Mucosa of stomach (tissue), 1 donor: ENCODE measurements around the gene DZIP3.

Experiments
- H3K27me3 ChIP-seq: one replicate; pipeline ENCODE4 v1.7.0; 2013; ENCODE audit warnings: mild to moderate bottlenecking, low read length; ENCODE audit not compliant: control insufficient read depth, insufficient read depth
- H3K36me3 ChIP-seq: one replicate; pipeline ENCODE4 v1.7.0; 2013; ENCODE audit warnings: low read length; ENCODE audit not compliant: control insufficient read depth, insufficient read depth
- H3K4me1 ChIP-seq: one replicate; pipeline ENCODE4 v1.7.0; 2013; ENCODE audit warnings: mild to moderate bottlenecking, low read length; ENCODE audit not compliant: control insufficient read depth, insufficient read depth
- H3K4me3 ChIP-seq: one replicate; pipeline ENCODE4 v1.7.0; 2013; ENCODE audit warnings: low read length
- H3K9ac ChIP-seq: one replicate; pipeline ENCODE4 v1.7.0; 2013; ENCODE audit warnings: mild to moderate bottlenecking, low read length, moderate library complexity
- H3K9me3 ChIP-seq: one replicate; pipeline ENCODE4 v1.7.0; 2013; ENCODE audit warnings: mild to moderate bottlenecking, low read length, moderate library complexity; ENCODE audit not compliant: control insufficient read depth
- donor health status: Pancreatic carcinoma.

DZIP3 gene

GRCh38 chr3:108713816-108714215 lies 124.3 kb downstream of the DZIP3 start:
- H3K36me3 ChIP-seq = no peaks in the 10 kb centered on the region
- no peaks in the 10 kb centered on the region for H3K27me3 ChIP-seq
- H3K4me1 ChIP-seq = no peaks in the 10 kb centered on the region
- no peak overlapping the region for H3K9ac ChIP-seq
- no peak overlapping the region for H3K4me3 ChIP-seq
- no peaks in the 10 kb centered on the region for H3K9me3 ChIP-seq

DNA sequence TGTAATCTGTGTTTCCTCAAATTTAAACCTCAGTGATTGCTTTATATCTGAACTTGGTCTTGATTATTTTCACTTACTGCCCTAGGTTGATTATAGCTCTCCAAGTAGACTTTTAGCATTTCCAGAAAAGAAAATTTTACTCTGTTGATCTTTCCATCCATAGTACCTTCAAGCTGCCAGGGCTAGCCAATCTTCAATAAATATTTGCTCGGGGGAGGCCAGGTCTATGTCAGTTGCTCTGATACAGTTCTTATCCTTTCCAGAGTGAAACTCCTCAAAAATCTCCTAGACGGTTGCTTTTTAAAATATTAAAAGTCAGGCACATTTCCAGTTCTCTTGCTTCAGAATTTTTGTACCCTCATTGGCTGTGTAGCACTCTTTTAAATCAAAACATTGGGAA lies 128.9 kb downstream of the DZIP3 start:
- H3K4me1 ChIP-seq = no peaks in the 10 kb centered on the region
- no peaks in the 10 kb centered on the region for H3K36me3 ChIP-seq

DNA sequence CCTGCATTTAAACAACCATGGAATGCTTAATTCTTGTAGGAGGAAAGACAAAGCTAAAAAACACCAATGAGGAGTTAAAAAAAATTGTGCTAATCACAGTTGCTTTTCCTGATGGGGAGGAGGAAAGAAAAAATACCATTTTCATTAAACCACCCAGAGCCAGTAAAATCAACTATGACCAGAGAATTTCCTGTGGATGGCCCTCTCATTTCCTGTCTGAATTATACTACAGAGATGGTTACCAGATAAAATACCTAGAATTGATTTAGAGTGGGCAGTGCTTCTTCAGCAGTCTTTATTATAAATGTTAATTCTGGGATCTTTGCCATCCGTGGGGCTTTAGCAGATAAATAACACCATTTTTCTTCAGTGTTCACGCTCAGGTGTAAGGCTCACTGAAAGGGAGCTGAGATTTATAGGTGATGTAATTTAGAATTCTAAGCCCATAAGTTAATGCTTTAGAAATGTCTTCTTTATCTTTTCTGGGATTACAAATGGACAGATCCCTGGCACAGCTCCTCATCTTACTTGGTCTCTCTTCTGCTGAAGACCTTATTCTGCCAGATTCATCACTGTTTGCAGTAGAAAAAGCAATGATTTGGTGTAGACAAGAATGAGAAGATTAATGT lies 129.8 kb downstream of the DZIP3 start:
- Histone ChIP-seq H3K9me3 (no peaks in the 10 kb centered on the region), H3K36me3 (no peaks in the 10 kb centered on the region), H3K4me1 (no peaks in the 10 kb centered on the region), H3K9ac (no peak overlapping the region), H3K4me3 (no peak overlapping the region), H3K27me3 (no peaks in the 10 kb centered on the region)

More for the DNA sequence above, 128.9 kb downstream of the DZIP3 start:
- Histone ChIP-seq H3K9me3 (no peaks in the 10 kb centered on the region), H3K9ac (no peak overlapping the region), H3K4me3 (no peak overlapping the region), H3K27me3 (no peaks in the 10 kb centered on the region)

DNA sequence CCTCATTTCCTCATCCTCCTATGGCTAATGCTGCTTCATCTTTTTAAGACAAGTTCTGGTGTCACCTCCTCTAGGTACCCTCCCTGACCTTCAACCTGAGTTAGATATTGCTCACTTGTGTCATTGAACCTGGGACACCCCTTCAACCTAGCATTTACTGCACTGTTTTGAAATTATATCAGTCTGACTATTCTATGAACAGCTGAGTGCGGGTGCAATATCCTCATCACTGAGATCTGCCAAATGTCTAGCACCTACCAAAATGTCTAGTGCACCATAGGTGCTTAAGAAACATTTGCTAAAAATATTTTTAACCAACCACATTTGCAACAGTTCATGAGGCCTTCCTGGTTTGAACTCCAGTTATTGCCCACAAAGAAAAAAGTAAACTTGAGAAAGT lies 133.2 kb downstream of the DZIP3 start:
- no peaks in the 10 kb centered on the region for H3K4me1 ChIP-seq
- H3K9ac ChIP-seq = no peak overlapping the region
- H3K36me3 ChIP-seq = no peaks in the 10 kb centered on the region
- H3K27me3 ChIP-seq = no peaks in the 10 kb centered on the region
- H3K4me3 ChIP-seq = no peak overlapping the region
- no peaks in the 10 kb centered on the region for H3K9me3 ChIP-seq

GRCh38 chr3:108724101-108724500 lies 134.6 kb downstream of the DZIP3 start:
- Histone ChIP-seq H3K9ac (no peak overlapping the region), H3K4me1 (no peaks in the 10 kb centered on the region), H3K4me3 (no peak overlapping the region), H3K27me3 (no peaks in the 10 kb centered on the region), H3K9me3 (no peaks in the 10 kb centered on the region), H3K36me3 (no peaks in the 10 kb centered on the region)

GRCh38 chr3:108728105-108728504 lies 138.6 kb downstream of the DZIP3 start:
- H3K36me3 ChIP-seq = no peaks in the 10 kb centered on the region
- H3K9ac ChIP-seq = no peak overlapping the region
- no peaks in the 10 kb centered on the region for H3K9me3 ChIP-seq
- H3K4me3 ChIP-seq = no peak overlapping the region
- H3K4me1 ChIP-seq = no peaks in the 10 kb centered on the region
- H3K27me3 ChIP-seq = no peaks in the 10 kb centered on the region

DNA sequence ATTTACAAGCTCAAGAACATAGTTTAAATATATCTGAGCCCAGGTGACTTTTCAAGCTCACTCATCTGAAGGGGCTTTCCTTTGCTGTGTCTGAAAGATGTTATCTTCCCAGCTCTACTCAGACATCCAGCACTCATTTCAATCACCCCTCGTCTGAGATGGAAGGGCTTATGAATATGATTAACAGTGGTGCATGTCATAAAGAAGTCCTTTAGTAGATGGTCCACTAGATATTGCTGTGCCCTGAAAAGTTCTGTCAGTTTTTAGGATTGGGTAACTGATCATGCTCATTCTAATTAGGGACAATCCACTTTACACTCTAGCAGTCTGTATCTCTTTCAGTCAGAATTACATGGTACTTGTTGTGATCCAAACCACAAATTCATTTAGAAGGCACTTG lies 139.4 kb downstream of the DZIP3 start:
- Histone ChIP-seq H3K9me3 (no peaks in the 10 kb centered on the region), H3K4me1 (no peaks in the 10 kb centered on the region), H3K27me3 (no peaks in the 10 kb centered on the region), H3K9ac (no peak overlapping the region), H3K4me3 (no peak overlapping the region), H3K36me3 (no peaks in the 10 kb centered on the region)

- Histone ChIP-seq H3K4me1 (peaks cover 4% of the 10 kb centered on the region), H3K9ac (no peak overlapping the region), H3K4me3 (no peak overlapping the region), H3K36me3 (no peaks in the 10 kb centered on the region), H3K27me3 (no peaks in the 10 kb centered on the region), H3K9me3 (no peaks in the 10 kb centered on the region)
Measured at GRCh38 chr3:108736821-108737220, 147.3 kb downstream of the DZIP3 start.

DNA sequence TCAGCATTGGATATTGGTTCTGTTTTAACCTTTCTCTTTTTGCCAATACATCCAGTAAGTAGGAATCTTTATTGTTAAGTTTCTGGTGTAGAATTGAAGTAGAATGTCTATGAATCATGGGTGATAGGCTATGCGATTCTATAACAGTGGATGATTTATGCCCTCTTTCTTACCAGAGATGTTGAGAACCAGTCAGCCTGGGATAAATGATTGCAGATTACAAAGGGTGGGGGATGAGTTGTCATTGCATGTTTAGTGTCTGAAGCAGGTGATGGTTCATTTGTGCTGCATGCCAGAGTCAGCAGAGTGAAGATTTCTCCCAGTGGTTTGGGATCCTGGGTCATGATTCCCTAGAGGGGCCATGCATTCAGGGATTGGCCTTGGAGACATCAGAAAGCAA lies 153.4 kb downstream of the DZIP3 start:
- no peaks in the 10 kb centered on the region for H3K4me1 ChIP-seq
- H3K36me3 ChIP-seq = no peaks in the 10 kb centered on the region
- no peaks in the 10 kb centered on the region for H3K27me3 ChIP-seq
- H3K9ac ChIP-seq = no peak overlapping the region
- H3K9me3 ChIP-seq = no peaks in the 10 kb centered on the region
- no peak overlapping the region for H3K4me3 ChIP-seq
